ENCODE data around the gene ANOS1.

- TF ChIP-seq RAD21 (conservative IDR thresholded peaks at IDR 0.05): no peak
- TF ChIP-seq CTCF (IDR thresholded peaks at IDR 0.05; ENCODE audit: poor library complexity, severe bottlenecking): no peak
- no peak for TF ChIP-seq EZH2 (IDR thresholded peaks at IDR 0.05; ENCODE audit: borderline replicate concordance, insufficient read depth, low read length, poor library complexity, severe bottlenecking)
- no peak for TF ChIP-seq POLR2AphosphoS5 (IDR thresholded peaks at IDR 0.05)
These were observed 5.8 kb downstream of the ANOS1 start for GRCh38 chrX:8726031-8726652.
